ENCODE data around the gene ARHGAP28.

GRCh38 chr18:6891788-6892187 lies 162.3 kb downstream of the ARHGAP28 start:
- TF ChIP-seq CTCF (IDR thresholded peaks at IDR 0.05): no peak
- no peak for TF ChIP-seq POLR2A (IDR thresholded peaks at IDR 0.05)

Data from body of pancreas (tissue), 4 donors.